H1 (cell line): ENCODE data around the gene HNRNPU.

Experiments used
- BACH1 ChIP-seq: IDR thresholded peaks from 2 replicates; pipeline ENCODE4 v1.6.1; 2012; ENCODE audit warnings: low read length, improper control_type of control experiment
- JUND ChIP-seq: IDR thresholded peaks from 2 replicates; pipeline ENCODE4 v1.6.1; 2011; ENCODE audit warnings: mild to moderate bottlenecking, improper control_type of control experiment, low read length
- YY1 ChIP-seq: IDR thresholded peaks from 2 replicates; pipeline ENCODE4 v1.6.1; 2011; ENCODE audit warnings: low read depth, mild to moderate bottlenecking, low read length
- TF ChIP-seq, protein P1 (sequence below), 3 experiments: IDR thresholded peaks; 1 replicate in 2 of 3; 2 replicates in 1 of 3; pipeline versions ENCODE4 v1.5.1 to v1.6.1; 2011; ENCODE audit warnings: low read length in 3 of 3, mild to moderate bottlenecking in 3 of 3, inconsistent platforms in 2 of 3, low read depth in 1 of 3, moderate library complexity in 1 of 3; ENCODE audit not compliant: insufficient read depth in 1 of 3; ENCODE audit errors: control extremely low read depth in 1 of 3

DNA sequence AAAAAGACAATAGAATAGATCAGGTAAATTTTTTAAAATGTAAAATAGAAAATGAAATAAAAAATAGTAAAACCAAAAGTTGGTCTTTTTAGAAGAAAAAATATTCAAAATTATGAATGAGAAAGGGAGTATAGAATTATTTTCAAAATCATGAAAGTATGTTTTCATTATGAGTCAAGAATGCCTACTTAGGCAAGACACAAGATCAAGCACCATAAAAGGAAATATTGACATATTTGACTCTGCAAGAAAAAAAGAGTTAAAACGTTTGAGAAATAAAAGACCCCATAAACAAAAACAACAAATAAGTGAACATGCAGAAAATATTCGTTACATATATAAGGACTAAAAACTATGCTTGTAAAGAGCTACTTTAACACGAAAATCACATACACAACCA lies 33.7 kb downstream of the HNRNPU start:
- TF ChIP-seq YY1 (no peak), JUND (no peak), BACH1 (no peak)
- TF ChIP-seq, protein P1, sequence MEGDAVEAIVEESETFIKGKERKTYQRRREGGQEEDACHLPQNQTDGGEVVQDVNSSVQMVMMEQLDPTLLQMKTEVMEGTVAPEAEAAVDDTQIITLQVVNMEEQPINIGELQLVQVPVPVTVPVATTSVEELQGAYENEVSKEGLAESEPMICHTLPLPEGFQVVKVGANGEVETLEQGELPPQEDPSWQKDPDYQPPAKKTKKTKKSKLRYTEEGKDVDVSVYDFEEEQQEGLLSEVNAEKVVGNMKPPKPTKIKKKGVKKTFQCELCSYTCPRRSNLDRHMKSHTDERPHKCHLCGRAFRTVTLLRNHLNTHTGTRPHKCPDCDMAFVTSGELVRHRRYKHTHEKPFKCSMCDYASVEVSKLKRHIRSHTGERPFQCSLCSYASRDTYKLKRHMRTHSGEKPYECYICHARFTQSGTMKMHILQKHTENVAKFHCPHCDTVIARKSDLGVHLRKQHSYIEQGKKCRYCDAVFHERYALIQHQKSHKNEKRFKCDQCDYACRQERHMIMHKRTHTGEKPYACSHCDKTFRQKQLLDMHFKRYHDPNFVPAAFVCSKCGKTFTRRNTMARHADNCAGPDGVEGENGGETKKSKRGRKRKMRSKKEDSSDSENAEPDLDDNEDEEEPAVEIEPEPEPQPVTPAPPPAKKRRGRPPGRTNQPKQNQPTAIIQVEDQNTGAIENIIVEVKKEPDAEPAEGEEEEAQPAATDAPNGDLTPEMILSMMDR (IDR thresholded peaks at IDR 0.05; ENCODE audit: control extremely low read depth in 1 of 3, insufficient read depth in 1 of 3, low read depth in 1 of 3, low read length in 3 of 3), result no peak
